ENCODE data around the gene C19orf73. TPM values are rescaled to one million over a fixed set of nuclear protein-coding genes. Genes with fewer than 3 reads are reported as not detected.

C19orf73 gene
- total and polyA plus RNA-seq, 9 of the 15 experiments (the other 6 are each of a cell fraction or from before 2014, with no cell fraction given) = 0.08 to 7.4 (median 1.4) TPM

DNA sequence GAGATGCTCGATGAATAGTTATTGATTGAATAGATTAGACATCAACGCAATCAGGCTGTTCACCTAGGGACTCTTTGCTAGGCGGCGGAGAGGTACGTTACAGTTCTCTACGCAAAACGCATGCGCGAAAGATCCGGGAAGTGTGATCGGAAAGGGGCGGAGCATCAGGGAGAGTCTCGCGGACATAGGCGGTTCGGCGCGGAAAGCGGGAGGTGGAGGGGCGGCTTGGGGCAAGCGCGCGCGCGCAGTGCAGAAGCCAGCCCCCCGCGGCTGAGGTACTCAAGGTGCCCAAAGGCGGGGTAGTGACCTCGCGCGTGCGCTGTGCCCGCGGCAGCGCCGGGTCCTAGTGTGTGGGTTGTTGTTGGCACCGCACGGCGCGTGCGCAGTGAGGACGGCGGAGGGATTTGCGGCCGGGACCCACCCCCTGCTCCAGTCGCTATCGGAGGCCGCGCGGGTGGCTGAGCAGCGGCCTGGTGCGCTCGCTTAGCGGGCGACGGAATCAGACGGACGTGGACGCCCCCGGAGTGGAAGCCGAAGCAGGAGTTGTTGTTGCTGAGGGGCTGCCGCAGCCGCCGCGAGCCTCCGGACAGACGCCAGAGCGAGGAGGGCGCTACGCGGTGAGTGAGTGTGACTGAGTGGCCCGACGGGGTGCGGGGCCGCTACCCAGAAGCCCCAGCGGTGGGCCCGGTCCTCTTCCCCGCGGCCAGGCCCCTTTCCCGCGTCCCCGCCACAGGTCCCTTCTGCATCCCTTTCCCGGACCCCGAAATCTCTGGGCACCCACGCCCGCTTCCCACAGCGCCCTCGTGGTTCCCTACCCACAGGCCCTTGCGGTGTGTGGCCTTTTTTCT, 33.7 kb downstream of the C19orf73 start, which contains the start of gene SNRNP70 (continued):
- TF ChIP-seq RNF219 (CRISPR knock-in tag; IDR thresholded peaks at IDR 0.05) (no peak), ZFX (CRISPR knock-in tag; IDR thresholded peaks at IDR 0.05) (peak; percentile 95), TAF1 (IDR thresholded peaks at IDR 0.05; ENCODE audit: control insufficient read depth, extremely low read depth, insufficient read depth, low read length, severe bottlenecking) (peak; percentile 95), ZNF318 (IDR thresholded peaks at IDR 0.05; ENCODE audit: borderline replicate concordance in 1 of 2, low read depth in 1 of 2) (no peak), MEIS2 (IDR thresholded peaks at IDR 0.05; ENCODE audit: partially characterized antibody) (peak; percentile 95), ZNF583 (CRISPR knock-in tag; IDR thresholded peaks at IDR 0.05) (peak; percentile 60; the same call in 1 of the 2 replicates), ZNF408 (CRISPR knock-in tag; IDR thresholded peaks at IDR 0.05; ENCODE audit: low read depth) (no peak), ZNF165 (CRISPR knock-in tag; IDR thresholded peaks at IDR 0.05; ENCODE audit: borderline replicate concordance) (peak; percentile 83; the same call in 1 of the 2 replicates), BHLHE40 (IDR thresholded peaks at IDR 0.05; ENCODE audit: low read length) (no peak), TAF7 (tag; IDR thresholded peaks at IDR 0.05) (peak; percentile 97), PCBP2 (IDR thresholded peaks at IDR 0.05; ENCODE audit: low read depth, low read length, poor library complexity, severe bottlenecking) (no peak), PATZ1 (CRISPR knock-in tag; IDR thresholded peaks at IDR 0.05; ENCODE audit: borderline replicate concordance) (no peak), TCF7L2 (IDR thresholded peaks at IDR 0.05; ENCODE audit: low read depth, low read length) (no peak), PHF8 (IDR thresholded peaks at IDR 0.05; ENCODE audit: borderline replicate concordance, low read length) (peak; percentile 95)

Measured in K562 (cell line).